ENCODE measurements around the gene CCDC15.

CCDC15 gene

DNA sequence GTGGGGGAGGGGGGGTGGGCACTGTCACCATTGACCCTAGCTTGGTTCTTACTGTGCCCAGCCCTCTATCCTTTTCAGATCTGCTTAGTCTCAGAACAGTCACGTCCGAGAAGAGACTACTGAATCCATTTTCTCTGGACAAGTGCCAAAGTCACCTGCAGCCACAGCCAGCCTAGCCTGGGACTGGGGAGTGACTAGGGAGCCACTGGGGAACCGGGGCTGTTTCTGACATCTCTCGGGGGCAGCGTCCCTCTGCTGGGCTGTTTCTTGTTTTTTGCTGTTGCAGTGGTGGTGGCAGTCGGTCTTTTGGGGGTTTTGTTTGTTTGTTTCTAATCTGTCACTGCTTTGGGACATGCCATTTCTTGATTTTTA lies 117.8 kb downstream of the CCDC15 start:
- no peak for DNase-seq

DNA sequence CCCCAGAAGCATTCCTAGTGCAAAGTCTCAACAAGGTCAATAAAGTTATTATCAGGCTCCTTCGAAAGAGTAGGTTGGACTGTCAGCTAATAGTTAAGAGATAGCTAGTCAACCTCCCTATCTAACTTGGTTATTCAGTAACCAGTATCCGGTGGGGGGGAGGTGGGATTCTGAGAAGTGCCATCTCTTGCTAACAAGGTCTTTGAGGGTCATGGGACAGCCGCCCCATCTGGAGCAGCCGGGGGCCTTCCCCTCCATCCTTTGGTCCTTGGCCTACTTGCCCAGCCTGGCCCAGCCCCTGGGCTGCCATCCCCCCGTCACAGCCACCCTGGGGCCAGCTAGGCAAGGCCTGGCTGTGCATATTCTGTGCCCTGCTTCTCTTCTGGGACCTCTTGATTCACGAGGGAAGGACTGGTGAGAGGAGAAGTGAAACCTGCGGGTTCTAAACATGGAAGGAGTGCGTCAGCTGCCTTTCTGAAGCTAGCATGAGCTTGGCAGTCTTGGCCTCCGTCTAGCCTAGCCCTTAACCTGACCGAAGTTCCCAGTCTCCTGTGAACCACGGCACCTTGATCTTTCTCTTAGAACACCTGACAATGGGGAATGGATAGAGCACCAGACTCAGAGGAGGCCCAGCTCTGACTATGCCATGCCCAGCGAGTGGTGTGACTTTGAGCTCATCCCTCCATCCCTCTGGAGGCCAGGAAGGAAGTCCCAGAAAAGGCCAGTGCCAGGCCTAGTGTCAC lies 118.4 kb downstream of the CCDC15 start:
- no peak for DNase-seq

DNA sequence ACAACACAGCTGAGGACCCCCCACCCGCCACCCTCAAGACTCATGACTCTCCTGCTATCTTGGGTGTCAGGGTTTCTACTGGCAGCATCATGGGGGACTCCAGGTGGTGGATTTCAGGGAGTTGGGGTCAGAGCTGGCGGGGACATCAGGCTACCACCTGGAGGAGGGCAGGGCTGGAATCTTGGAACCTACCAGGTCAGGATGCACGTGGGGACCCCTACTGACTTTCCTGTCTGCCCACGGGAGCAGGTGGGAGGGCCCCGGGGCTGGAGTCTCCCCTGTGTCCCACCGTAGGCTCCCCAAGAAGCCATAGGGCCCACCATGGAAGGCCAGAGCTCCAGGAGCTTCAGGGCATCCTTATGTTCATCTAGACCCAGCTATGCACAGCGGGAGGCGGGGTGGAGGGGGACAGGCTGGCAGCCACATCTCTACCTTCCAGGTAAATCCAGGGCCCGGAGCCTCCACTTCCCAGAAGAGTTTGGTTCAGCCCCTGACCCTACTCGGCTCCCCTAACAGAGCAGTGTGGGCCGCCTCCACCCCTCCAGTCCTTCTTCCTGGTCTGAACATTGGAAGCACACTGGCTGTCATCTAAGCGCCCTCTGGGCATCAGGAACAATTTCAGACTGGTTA lies 119.1 kb downstream of the CCDC15 start:
- DNase-seq, result no peak

- DNase-seq, result no peak
Observed at GRCh38 chr11:125073616-125074483, 119.8 kb downstream of the CCDC15 start.

DNA sequence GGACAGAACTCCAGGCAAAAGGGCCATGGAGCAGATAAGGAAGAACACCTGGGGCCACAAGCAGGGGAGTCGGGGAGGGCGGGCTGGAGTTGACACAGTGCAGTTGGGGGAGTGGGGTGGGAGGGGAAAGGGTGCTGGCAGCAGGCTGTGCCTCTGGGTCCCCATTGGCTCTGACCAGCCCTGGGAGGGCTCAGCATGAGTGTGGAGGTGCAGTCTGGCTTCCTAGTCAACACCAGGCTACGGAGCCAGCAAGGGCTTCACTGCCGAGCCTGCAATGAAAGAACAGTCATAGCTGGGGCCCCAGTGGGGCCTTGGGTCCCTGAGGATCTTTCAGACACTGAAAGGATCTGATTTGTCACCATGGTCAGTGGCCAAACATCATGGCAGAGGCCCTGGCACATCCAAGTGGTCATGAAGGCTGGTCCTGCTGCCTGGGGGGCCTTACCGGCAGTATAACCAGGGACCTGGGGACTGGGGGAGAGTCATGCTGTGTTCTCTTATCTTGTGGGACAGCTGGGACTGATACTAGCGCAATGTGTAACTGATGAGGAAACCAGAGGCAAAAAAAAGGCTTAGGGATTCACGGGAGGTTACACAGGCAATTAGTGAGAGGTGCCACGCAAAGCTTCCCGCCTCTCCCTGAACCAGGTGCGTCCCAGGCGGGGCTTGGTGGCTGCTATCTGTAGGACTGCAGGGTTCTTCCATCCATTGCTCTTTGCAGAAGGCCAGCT lies 120.7 kb downstream of the CCDC15 start:
- DNase-seq, result no peak

DNA sequence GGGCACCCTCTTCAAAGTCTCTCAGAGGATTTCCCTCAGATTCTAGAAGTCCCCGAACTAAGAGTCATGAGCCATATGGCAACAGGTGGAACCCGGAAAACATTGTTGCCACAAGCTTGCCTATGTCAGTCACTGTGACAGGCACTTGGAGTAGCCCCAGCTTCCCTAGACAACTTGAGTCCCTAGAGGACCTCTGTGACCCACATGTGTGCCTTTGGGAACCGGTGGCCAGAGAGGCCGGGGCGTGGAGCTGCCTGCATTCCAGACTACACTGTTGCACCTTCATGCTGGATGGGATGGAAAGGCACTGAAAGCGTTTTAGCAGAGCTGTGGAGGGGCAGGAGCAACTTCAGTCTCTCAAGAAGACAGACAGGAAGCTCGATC lies 121.2 kb downstream of the CCDC15 start:
- no peak for DNase-seq

DNA sequence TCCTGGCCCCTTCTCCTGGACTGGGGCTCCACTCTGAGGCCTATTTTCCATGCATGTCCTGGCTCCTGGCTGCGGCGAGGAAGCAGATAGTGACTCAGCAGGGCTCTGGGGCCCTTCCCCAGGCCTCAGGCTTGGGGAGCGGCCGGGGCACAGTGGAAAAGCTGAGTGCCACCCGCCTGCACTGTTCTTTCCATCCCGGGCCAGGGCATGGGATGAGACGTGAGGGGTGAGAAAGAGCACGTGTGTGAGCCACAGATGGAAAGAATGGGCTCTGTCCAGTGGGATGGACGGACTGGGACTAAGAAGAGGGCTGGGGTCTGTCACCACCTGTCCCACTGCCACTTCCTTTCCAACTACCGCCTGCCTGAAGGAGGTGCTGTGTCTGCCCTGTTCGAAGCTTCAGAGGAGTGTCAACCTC lies 121.9 kb downstream of the CCDC15 start:
- peak; percentile 30 for DNase-seq

DNA sequence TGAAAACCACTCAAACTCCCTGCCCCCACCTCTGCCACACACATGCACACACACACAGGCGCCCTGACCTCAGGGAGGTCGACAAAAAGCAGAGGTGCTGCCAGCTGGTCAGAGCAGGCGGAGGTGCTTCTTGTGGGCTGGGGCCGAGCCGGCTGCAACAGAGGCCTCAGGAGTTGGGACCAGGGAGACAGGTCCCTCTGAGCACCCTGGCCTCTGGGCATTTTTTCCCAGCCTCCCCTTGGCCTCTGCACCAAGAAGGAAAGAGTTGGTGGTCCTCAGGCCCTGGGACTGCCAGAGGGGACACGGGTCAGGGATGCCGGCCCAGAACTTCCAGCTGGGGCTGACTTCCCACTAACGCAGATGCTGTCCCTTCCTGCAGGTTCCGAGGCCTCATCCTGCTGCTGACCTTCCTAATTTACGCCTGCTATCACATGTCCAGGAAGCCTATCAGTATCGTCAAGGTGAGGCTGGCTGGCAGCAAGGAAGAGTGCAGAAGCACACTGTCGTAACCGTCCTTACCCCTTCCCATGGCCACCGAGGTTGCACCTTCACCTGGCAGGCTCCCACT lies 122.5 kb downstream of the CCDC15 start:
- DNase-seq, result no peak

DNA sequence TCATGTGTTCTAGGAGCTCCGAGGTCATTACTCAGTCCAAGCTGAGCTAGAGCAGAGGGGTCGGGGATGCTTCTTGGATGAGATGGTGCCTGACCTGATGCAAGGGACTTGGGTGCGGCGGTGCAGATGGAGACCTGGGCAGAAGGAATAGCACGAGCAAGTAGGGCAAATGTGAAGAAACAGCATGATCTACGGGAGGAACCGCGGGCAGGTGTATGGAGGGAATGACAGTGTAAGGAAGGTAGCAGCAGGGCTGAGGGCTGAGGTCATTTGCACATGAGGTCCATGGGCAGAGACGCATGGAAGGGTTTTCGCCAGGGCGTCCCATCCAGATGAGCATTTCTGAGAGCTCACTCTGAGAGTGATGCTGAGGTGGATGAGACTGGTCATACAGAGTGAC lies 124.0 kb downstream of the CCDC15 start:
- no peak for DNase-seq

GRCh38 chr11:125078516-125079140 lies 124.6 kb downstream of the CCDC15 start:
- no peak for DNase-seq

DNA sequence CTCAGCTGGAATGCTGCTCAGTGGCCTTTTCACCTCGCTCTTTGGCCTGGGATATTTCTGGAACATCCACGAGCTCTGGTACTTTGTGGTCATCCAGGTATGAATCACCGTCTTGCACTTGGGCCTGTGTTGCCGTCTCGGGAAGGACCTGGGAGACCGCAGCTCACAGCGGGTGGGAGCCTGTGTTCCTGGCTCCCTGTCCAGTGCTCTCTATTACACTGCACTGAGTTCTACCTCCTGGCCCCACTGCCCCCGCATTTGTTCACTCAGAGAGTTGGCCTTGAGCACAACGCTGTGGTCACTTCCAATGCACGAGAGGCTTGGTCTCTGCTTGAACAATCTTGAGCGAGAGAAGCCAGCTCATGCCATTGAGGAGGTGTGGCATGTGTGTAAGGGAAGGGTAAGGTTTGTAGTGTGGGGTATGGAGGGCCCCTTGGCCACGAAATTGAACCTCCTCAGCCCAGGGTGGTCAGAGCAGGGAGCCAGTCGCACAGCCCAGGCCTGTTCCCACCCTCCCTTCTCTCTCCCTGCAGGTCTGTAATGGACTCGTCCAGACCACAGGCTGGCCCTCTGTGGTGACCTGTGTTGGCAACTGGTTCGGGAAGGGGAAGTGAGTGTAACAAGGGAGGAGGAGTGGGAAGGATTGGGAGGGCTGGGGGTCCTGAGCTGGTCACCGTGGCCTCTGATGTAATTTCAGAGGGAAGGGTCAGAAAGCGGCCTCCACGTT lies 125.3 kb downstream of the CCDC15 start:
- no peak for DNase-seq

- DNase-seq, result no peak
Observed at GRCh38 chr11:125079878-125080530, 126.0 kb downstream of the CCDC15 start.

DNA sequence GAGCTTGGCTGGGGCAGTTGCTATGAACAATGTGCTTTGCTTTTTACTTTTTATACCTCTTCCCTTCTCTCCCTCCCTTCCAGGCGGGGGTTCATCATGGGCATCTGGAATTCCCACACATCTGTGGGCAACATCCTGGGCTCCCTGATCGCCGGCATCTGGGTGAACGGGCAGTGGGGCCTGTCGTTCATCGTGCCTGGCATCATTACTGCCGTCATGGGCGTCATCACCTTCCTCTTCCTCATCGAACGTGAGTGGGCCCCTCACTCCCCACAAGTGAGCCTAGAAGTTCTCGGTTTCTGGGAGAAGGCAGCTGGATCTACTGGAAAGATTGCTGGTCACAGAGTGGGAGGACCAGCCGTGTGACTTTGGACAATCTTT lies 126.5 kb downstream of the CCDC15 start:
- no peak for DNase-seq

DNA sequence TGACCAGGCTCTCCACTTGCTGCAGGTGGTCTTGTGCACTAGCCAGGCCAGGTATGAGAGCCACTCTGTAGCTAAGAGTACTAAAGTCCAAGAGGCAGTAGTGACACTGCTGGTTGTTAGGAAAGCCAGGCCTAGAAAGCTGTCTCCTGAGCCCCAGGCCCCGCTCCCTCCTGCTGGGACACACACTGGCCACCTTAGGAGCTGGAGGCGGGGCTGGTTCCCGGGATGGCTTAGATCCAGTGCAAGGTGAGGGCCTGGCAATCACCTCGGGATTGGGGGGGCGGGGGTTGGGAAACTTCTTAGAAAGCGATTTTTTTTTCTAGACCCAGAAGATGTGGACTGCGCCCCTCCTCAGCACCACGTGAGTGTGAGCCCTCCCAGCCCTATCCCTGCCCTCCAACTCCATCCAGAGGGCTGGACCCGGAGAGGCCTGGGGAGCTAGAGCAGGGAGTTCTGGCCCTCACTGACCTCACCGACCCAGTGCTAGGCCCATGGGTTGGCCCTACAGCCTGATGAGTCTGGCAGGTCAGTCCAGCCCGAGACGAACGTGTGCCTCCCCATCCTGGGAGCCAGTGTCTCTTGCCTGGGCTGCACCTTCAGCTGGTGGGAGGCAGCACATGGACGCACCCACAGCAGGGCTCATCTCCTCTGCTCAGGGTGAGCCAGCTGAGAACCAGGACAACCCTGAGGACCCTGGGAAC lies 127.2 kb downstream of the CCDC15 start:
- no peak for DNase-seq

DNA sequence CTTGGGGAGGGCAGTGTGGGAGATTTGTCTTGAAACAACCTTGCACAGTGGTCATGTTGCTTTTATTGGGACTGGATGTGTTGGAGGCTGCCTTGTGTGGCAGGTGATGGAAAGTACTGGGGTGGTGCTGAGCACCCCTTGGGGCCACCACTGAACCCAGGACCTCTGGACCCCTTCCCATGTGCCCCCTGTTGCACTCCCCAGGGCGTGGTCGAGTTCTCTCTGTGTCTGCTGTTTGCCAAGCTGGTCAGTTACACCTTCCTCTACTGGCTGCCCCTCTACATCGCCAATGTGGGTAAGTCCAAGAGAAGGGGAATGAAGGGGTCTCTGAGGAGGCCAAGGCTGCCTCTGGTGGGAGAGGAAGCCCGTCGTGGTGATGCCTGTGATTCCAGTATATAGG lies 128.0 kb downstream of the CCDC15 start:
- DNase-seq, result no peak

DNA sequence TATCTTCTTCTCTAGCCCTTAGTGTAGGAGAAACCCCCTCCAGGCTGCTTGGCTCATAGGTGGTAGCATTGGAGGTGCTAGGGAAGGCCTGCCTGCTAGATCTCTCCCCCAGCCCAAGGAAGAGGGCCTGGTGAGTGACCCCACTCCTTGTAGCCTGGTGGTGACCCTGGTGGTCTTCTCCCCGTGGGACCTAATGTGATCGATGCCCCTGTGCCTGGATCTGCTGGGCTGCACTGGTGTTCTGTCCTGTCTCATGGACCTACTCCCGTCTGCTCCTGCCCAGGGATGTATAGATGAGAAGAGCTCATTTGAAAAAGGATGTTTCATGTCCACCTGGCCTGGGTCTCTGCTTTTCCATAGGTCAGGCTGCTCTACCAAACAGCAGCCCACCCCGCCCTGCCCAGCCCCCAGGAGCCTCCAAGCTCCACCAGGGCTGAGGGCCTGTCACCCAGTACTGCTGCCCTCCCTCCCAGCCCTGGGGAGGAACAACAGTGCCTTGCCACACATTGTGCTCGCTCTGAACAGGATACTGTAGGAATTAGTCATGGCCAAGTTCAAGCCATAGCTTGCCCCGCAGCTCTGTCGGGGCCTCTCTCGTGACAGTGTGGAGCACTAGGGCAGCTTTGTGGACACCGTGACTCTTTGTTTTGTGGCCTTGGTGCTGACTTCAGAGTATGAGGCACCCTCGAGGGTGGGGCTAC lies 128.8 kb downstream of the CCDC15 start:
- DNase-seq, result peak; percentile 91

DNA sequence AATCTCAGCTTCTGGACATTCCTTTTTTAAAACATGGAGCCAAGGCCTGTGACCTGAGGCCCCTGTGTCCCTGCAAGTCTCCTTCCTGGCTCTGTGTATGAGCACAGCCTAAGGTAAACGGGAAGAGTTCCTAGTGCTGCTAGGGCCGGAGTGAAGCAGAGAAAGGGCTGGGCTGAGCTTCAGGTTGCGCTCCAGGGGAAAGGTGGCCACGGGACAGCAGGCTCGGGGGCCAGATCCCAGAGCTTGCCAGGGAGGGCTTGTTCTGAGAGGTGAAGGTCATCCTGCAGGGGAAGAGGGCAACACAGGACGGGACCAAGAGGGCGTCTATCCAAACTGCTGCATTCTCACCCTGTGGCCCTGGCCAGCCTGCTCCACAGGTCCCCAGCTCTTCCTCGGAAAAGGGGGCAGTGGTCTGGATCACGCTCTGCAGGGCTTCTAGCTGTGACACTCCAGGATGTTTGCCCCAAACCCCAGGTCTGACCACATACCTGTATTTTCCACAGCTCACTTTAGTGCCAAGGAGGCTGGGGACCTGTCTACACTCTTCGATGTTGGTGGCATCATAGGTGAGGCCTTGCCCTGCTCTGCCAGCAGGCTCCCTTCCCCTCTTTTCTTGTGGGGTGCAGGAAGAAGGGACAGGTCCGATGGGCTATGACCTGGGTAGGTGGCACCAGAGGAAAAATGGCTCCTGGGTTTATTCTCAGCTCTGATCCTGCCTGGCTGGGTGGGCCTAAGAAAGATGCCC lies 129.5 kb downstream of the CCDC15 start:
- DNase-seq, result no peak

- DNase-seq, result no peak
Observed at GRCh38 chr11:125084057-125084416, 130.0 kb downstream of the CCDC15 start.

GRCh38 chr11:125084761-125085231 lies 130.8 kb downstream of the CCDC15 start:
- no peak for DNase-seq
